PC-9 (cell line): Measurements from ENCODE around the gene MBNL1. TPM values are rescaled to one million over a fixed set of nuclear protein-coding genes. Genes with fewer than 3 reads are reported as not detected.

ENCODE experiments used
- BruUV-seq: library from RNA; stranded (reverse); fragments of 400-500 nt; replicated peaks from 2 replicates; lab custom pipeline; 2021; lab: Mats Ljungman, UMichigan
- CTCF ChIA-PET: fragments of 300-600 bp; sonication (Branson Sonifier 250); formaldehyde crosslinking; loops from one replicate; lab custom pipeline; 2022; ENCODE audit warnings: antibody characterized with exemption; lab: Charles Lee
- POLR2A ChIA-PET: fragments of 300-600 bp; sonication (Branson Sonifier 250); formaldehyde crosslinking; loops from one replicate; lab custom pipeline; 2022; ENCODE audit warnings: antibody characterized with exemption; ENCODE audit not compliant: unreplicated experiment; lab: Charles Lee
- DNase-seq, 2 experiments: peaks; one replicate each; pipeline versions ENCODE4 v3.0.0 to v3.0.0-alpha.2; 2015 to 2022; ENCODE audit warnings: mixed read lengths in 1 of 2
- H2AFZ ChIP-seq: fragments of 200-600 bp; sonication (generic); 2 replicates; pipeline ENCODE4 v1.8.1; 2017; ENCODE audit warnings: antibody characterized with exemption
- H3F3A ChIP-seq: fragments of 200-600 bp; sonication (generic); 2 replicates; pipeline ENCODE4 v1.8.1; 2017; ENCODE audit warnings: antibody characterized with exemption, mild to moderate bottlenecking, low read depth; ENCODE audit not compliant: insufficient read depth
- H3K27ac ChIP-seq: fragments of 200-600 bp; sonication (generic); 2 replicates; pipeline ENCODE4 v1.6.1; 2016; ENCODE audit warnings: mixed run types
- H3K27me3 ChIP-seq: fragments of 200-600 bp; sonication (generic); 2 replicates; pipeline ENCODE4 v1.6.1; 2016; ENCODE audit warnings: low read depth, mixed run types; ENCODE audit not compliant: insufficient read depth
- H3K36me3 ChIP-seq: fragments of 200-600 bp; sonication (generic); 2 replicates; pipeline ENCODE4 v1.6.1; 2016; ENCODE audit warnings: low read depth, mixed run types
- H3K4me1 ChIP-seq: fragments of 200-600 bp; sonication (generic); replicated peaks from 2 replicates; pipeline ENCODE4 v1.6.1; 2016; ENCODE audit warnings: mixed run types; ENCODE audit not compliant: insufficient read depth
- H3K4me2 ChIP-seq: fragments of 200-600 bp; sonication (generic); 2 replicates; pipeline ENCODE4 v1.6.1; 2017; ENCODE audit warnings: mixed run types
- H3K4me3 ChIP-seq: fragments of 200-600 bp; sonication (generic); 2 replicates; pipeline ENCODE4 v1.6.1; 2016; ENCODE audit warnings: mixed run types
- H3K79me2 ChIP-seq: fragments of 200-600 bp; sonication (generic); 2 replicates; pipeline ENCODE4 v1.6.1; 2017; ENCODE audit warnings: low read depth, mixed run types
- H3K9me2 ChIP-seq: fragments of 200-600 bp; sonication (generic); 2 replicates; pipeline ENCODE4 v1.8.1; 2017; ENCODE audit warnings: mild to moderate bottlenecking; ENCODE audit not compliant: insufficient read depth
- H3K9me3 ChIP-seq: fragments of 200-600 bp; sonication (generic); 2 replicates; pipeline ENCODE4 v1.8.1; 2016; ENCODE audit warnings: low read depth; ENCODE audit not compliant: insufficient read depth
- H4K20me1 ChIP-seq: fragments of 200-600 bp; sonication (generic); 2 replicates; pipeline ENCODE4 v1.8.1; 2017; ENCODE audit not compliant: insufficient read depth
- EZH2 ChIP-seq: fragments of 200-600 bp; sonication (generic); IDR thresholded peaks from 2 replicates; pipeline ENCODE4 v1.8.0; 2017; ENCODE audit warnings: antibody characterized with exemption, low read depth
- intact Hi-C: fragments of 100-400 bp; cut with micrococcal nuclease; formaldehyde crosslinking; loops from one replicate; pipeline ENCODE4 v1.10.0; 2022; ENCODE audit not compliant: unreplicated experiment
- total RNA-seq: library from RNA; stranded (reverse); gene quantifications from 2 replicates; pipeline ENCODE4 v1.2.3, GENCODE V29; 2021
- TF ChIP-seq, protein P1 (sequence below): fragments of 200-600 bp; sonication (generic); conservative IDR thresholded peaks from 2 replicates; pipeline ENCODE4 v1.6.1; 2017; ENCODE audit warnings: mixed run types, antibody characterized with exemption, mild to moderate bottlenecking, moderate library complexity

MBNL1 gene
- total RNA-seq, 1 experiment from 2014 or later = 176 TPM

DNA sequence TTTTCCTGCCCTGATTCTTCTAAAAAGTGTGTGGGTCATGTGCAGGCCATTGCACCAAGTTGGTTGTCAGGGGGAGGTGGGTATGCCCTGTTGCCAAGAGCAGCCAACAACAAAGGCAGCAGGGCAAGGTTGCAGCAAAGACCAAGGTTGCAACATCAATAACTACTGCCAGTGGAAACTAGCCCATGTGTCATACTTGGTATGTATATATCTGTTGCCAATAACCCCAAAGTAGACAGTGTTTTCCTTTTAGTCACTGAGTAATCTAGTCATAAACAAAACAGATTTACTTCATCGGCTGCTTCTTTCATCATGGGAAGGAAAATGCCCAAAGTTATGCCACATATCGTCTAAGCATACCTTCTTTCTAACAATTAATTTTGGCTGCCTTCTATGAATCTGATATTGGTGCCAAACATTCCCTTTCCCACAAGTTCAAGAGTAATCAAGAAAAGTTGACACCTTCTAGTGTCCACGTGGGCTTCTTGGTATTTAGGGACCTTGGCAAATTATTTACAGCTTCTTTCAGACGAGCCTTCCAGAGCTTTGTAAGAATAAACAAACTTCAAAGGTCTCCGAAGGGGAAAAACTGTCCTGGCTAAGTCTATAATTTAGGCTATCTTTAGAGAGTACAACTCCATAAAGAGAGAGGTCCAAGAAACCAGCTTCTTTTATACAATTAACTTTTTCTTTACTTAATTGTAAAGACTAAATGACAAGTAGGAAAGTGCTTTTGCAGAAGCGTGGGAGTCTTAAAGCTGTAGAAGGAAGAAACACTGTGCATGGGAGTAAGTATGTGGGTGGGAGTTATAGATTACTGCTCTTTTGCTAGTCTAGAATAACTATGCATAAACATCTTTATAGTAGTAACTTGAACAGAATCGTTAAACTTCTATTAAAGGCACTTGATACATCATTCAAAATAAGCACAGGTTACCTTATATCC lies 10.0 kb upstream of the MBNL1 start:
- H3K9me2 ChIP-seq = no peaks in the 10 kb centered on the region
- intact Hi-C loops = loop anchor here (1.0 kb wide), 2 partner anchors 8 to 236 kb away; no protein-coding TSS in a partner anchor
- POLR2A ChIA-PET = interaction anchor here (0.7 kb wide), 1 partner anchor 139 kb away, joined by 4 read pairs; no protein-coding TSS in a partner anchor
- H3K4me2 ChIP-seq = peak overlapping the region; percentile 60
- no TSS peak for BruUV-seq
- H3K9me3 ChIP-seq = no peaks in the 10 kb centered on the region; the same call in 1 of the 2 replicates
- H3K36me3 ChIP-seq = no peaks in the 10 kb centered on the region
- H3K27ac ChIP-seq = peak overlapping the region; percentile 54
- H3K27me3 ChIP-seq = no peaks in the 10 kb centered on the region
- H3F3A ChIP-seq = peaks cover 7% of the 10 kb centered on the region
- peak overlapping the region; percentile 22; the same call in 1 of the 2 replicates for H3K4me3 ChIP-seq
- CTCF ChIA-PET = no interaction called here
- peaks cover 26% of the 10 kb centered on the region for H3K4me1 ChIP-seq
- DNase-seq = peak; percentile 82 to 99
- H4K20me1 ChIP-seq = no peaks in the 10 kb centered on the region
- no peak for TF ChIP-seq EZH2
- TF ChIP-seq, protein P1, sequence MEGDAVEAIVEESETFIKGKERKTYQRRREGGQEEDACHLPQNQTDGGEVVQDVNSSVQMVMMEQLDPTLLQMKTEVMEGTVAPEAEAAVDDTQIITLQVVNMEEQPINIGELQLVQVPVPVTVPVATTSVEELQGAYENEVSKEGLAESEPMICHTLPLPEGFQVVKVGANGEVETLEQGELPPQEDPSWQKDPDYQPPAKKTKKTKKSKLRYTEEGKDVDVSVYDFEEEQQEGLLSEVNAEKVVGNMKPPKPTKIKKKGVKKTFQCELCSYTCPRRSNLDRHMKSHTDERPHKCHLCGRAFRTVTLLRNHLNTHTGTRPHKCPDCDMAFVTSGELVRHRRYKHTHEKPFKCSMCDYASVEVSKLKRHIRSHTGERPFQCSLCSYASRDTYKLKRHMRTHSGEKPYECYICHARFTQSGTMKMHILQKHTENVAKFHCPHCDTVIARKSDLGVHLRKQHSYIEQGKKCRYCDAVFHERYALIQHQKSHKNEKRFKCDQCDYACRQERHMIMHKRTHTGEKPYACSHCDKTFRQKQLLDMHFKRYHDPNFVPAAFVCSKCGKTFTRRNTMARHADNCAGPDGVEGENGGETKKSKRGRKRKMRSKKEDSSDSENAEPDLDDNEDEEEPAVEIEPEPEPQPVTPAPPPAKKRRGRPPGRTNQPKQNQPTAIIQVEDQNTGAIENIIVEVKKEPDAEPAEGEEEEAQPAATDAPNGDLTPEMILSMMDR = no peak
- H2AFZ ChIP-seq = peak overlapping the region; percentile 59
- H3K79me2 ChIP-seq = no peaks in the 10 kb centered on the region

DNA sequence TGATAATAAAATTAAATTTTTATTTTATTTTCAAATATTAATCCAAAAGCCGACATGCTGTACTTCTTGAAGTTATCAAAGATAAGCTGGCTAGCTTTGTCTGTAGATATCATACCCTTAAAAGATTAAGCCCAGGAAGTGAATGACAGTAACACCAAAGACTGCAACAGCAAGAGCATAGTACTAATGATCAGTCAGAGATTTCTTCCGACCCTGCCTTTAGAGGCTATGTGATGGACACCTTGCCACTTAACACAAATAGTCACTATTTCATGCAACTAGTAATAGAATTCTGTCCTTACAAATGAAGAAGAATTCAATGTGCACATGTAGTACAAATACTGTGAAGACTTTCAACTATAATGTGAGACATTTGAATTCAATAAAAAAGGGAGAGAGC lies 9.3 kb upstream of the MBNL1 start:
- intact Hi-C loops = no loop called here
- ChIA-PET CTCF (no interaction called here), POLR2A (interaction anchor here (0.7 kb wide), 1 partner anchor 140 kb away, joined by 4 read pairs; no protein-coding TSS in a partner anchor)
- Histone ChIP-seq H3K9me3 (no peaks in the 10 kb centered on the region; the same call in 1 of the 2 replicates), H3K4me3 (no peak overlapping the region), H3K79me2 (no peaks in the 10 kb centered on the region), H3K9me2 (no peaks in the 10 kb centered on the region), H2AFZ (no peak overlapping the region), H3K27me3 (no peaks in the 10 kb centered on the region), H3K27ac (no peak overlapping the region), H3F3A (peaks cover 7% of the 10 kb centered on the region), H3K4me2 (no peak overlapping the region), H3K4me1 (peaks cover 26% of the 10 kb centered on the region), H4K20me1 (no peaks in the 10 kb centered on the region), H3K36me3 (no peaks in the 10 kb centered on the region)
- TF ChIP-seq EZH2 = no peak
- TF ChIP-seq, protein P1 = no peak
- no TSS peak for BruUV-seq
- no peak for DNase-seq

DNA sequence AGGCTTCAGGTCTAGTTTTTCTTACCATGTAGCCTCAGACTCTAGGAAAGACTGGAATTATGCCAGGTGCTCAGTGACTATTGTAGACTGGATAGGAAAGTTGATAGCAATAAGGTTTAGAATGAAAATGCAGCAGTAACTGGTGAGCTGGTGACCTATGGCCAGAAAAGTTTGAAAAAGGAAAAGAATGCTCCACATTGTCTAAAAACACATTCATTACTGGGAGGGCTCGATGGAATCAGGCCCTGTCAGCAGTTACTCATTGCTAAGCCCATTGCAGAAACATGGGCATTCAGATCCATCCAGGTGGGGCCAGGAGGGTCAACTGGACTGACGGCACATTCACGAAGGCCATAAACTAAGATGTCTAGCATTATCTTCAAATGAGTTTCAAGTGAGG lies 8.7 kb upstream of the MBNL1 start:
- H3K4me1 ChIP-seq = peaks cover 26% of the 10 kb centered on the region
- H3K27me3 ChIP-seq = no peaks in the 10 kb centered on the region
- no peaks in the 10 kb centered on the region for H3K9me3 ChIP-seq
- no peaks in the 10 kb centered on the region for H3K79me2 ChIP-seq
- peaks cover 7% of the 10 kb centered on the region for H3F3A ChIP-seq
- intact Hi-C loops = loop anchor here (10.0 kb wide), 1 partner anchor 955 kb away; no protein-coding TSS in a partner anchor
- H2AFZ ChIP-seq = no peak overlapping the region
- no TSS peak for BruUV-seq
- TF ChIP-seq, protein P1 = no peak
- no peak for TF ChIP-seq EZH2
- H4K20me1 ChIP-seq = no peaks in the 10 kb centered on the region
- H3K9me2 ChIP-seq = no peaks in the 10 kb centered on the region
- H3K27ac ChIP-seq = no peak overlapping the region
- POLR2A ChIA-PET = interaction anchor here (0.5 kb wide), 1 partner anchor 490 kb away, joined by 11 read pairs; no protein-coding TSS in a partner anchor
- CTCF ChIA-PET = no interaction called here
- no peaks in the 10 kb centered on the region for H3K36me3 ChIP-seq
- no peak overlapping the region for H3K4me2 ChIP-seq
- no peak for DNase-seq
- no peak overlapping the region for H3K4me3 ChIP-seq
